ENCODE results near the gene TNRC6C. TPM values are rescaled to one million over a fixed set of nuclear protein-coding genes. Genes with fewer than 3 reads are reported as not detected.

The TNRC6C gene
- polyA plus RNA-seq, 3 donors = 0.38 to 0.80 (median 0.46) TPM

GRCh38 chr17:78110363-78111015 lies 152.0 kb downstream of the TNRC6C start:
- no peak overlapping the region for H3K9ac ChIP-seq (ENCODE audit: insufficient read depth, low read length, poor library complexity, severe bottlenecking)
- H3K4me1 ChIP-seq (ENCODE audit: control insufficient read depth in 1 of 2, insufficient read depth in 2 of 2, low read length in 2 of 2) = peaks cover 16 to 24% of the 10 kb centered on the region in 2 donors
- no peaks in the 10 kb centered on the region for H3K79me2 ChIP-seq (ENCODE audit: insufficient read depth, low read length)
- no peak overlapping the region for H3K4me3 Mint-ChIP-seq
- H3K4me3 ChIP-seq (replicated peaks in 1 of 3; ENCODE audit: low read depth in 2 of 3, low read length in 3 of 3) = no peak overlapping the region
- no peak overlapping the region for H3K27ac ChIP-seq (ENCODE audit: low read depth in 1 of 2, low read length in 2 of 2)
- no peaks in the 10 kb centered on the region for H3K27me3 ChIP-seq (ENCODE audit: control insufficient read depth in 2 of 2, insufficient read depth in 2 of 2, low read length in 2 of 2)
- H3K4me1 Mint-ChIP-seq = peaks cover 26% of the 10 kb centered on the region
- TF ChIP-seq, protein P1, sequence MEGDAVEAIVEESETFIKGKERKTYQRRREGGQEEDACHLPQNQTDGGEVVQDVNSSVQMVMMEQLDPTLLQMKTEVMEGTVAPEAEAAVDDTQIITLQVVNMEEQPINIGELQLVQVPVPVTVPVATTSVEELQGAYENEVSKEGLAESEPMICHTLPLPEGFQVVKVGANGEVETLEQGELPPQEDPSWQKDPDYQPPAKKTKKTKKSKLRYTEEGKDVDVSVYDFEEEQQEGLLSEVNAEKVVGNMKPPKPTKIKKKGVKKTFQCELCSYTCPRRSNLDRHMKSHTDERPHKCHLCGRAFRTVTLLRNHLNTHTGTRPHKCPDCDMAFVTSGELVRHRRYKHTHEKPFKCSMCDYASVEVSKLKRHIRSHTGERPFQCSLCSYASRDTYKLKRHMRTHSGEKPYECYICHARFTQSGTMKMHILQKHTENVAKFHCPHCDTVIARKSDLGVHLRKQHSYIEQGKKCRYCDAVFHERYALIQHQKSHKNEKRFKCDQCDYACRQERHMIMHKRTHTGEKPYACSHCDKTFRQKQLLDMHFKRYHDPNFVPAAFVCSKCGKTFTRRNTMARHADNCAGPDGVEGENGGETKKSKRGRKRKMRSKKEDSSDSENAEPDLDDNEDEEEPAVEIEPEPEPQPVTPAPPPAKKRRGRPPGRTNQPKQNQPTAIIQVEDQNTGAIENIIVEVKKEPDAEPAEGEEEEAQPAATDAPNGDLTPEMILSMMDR (IDR thresholded peaks at IDR 0.05) = no peak
- H3K27ac Mint-ChIP-seq = no peak overlapping the region
- no peak overlapping the region for H3K4me2 ChIP-seq (replicated peaks; ENCODE audit: extremely low read depth, low read length, poor library complexity, severe bottlenecking)
- H2AFZ ChIP-seq (ENCODE audit: insufficient read depth, low read depth, low read length, poor library complexity, severe bottlenecking) = no peak overlapping the region
- peaks cover 0 to 5% (median 0%) of the 10 kb centered on the region in 3 donors for H3K27me3 Mint-ChIP-seq (ENCODE audit: low read depth in 3 of 3)
- peaks cover 73% of the 10 kb centered on the region for H4K20me1 ChIP-seq (ENCODE audit: insufficient read depth, low read length)
- H3K36me3 ChIP-seq (replicated peaks in 1 of 2; ENCODE audit: control insufficient read depth in 1 of 2, insufficient read depth in 2 of 2, low read length in 2 of 2) = peaks cover 61 to 78% of the 10 kb centered on the region in 2 donors
- intact Hi-C loops (cut with micrococcal nuclease) = loop anchor here (5.0 to 10.0 kb wide), 3 partner anchors 62 to 314 kb away; no protein-coding TSS in a partner anchor
- no peak for DNase-seq
- 95% methylated on average over 22 of the region's 22 CpGs for WGBS (ENCODE audit: insufficient coverage)
- H3K36me3 Mint-ChIP-seq = peaks cover 63 to 87% of the 10 kb centered on the region in 2 donors
- no peaks in the 10 kb centered on the region for H3K9me3 ChIP-seq (replicated peaks in 1 of 2; ENCODE audit: control insufficient read depth in 1 of 2, insufficient read depth in 1 of 2, low read length in 2 of 2)
- H3K9me3 Mint-ChIP-seq = peaks cover 0 to 2% (median 0%) of the 10 kb centered on the region in 7 donors

DNA sequence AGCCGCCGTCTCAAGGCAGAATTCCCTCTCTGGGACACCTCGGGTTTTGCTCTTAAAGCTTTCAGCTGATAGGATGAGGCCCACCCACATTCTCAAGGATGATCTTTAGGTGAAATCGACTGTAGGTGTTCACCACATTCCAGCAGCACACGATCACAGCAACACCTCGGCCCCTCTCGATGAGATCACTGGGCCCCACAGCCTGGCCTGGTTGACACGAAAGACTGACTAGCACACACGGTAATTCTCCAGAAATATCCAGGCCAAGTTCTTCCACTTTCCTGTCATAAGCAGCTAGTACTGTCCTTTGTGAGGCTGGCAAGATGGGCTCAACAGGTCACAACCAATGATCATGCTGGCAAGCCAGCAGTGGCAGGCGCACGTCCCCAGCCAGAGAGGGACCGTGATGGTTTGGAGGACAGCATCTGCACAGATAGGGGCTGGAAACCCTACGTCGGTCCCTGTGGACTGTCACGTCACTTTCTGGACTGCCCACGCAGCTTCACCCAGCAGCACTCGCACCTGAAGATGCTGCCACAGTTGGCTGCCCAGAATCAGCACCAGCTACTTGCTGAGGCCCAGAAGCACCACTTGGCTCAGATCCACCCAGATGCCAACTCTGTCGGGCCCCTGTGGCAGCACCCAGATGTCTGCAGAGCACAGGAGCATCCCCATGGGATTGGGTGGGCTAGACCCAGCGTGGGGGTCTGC lies 152.7 kb downstream of the TNRC6C start:
- peaks cover 0 to 2% (median 0%) of the 10 kb centered on the region in 7 donors for H3K9me3 Mint-ChIP-seq
- no peak overlapping the region for H3K27ac ChIP-seq (ENCODE audit: low read depth in 1 of 2, low read length in 2 of 2)
- H3K4me3 ChIP-seq (replicated peaks in 1 of 3; ENCODE audit: low read depth in 2 of 3, low read length in 3 of 3) = no peak overlapping the region
- no peaks in the 10 kb centered on the region for H3K9me3 ChIP-seq (replicated peaks in 1 of 2; ENCODE audit: control insufficient read depth in 1 of 2, insufficient read depth in 1 of 2, low read length in 2 of 2)
- no peak overlapping the region for H3K4me3 Mint-ChIP-seq
- H3K9ac ChIP-seq (ENCODE audit: insufficient read depth, low read length, poor library complexity, severe bottlenecking) = no peak overlapping the region
- no peaks in the 10 kb centered on the region for H3K27me3 ChIP-seq (ENCODE audit: control insufficient read depth in 2 of 2, insufficient read depth in 2 of 2, low read length in 2 of 2)
- intact Hi-C loops (cut with micrococcal nuclease) = loop anchor here (5.0 to 10.0 kb wide), 3 partner anchors 61 to 314 kb away; no protein-coding TSS in a partner anchor
- DNase-seq = no peak
- WGBS (ENCODE audit: insufficient coverage) = 98% methylated on average over 19 of the region's 19 CpGs
- H3K79me2 ChIP-seq (ENCODE audit: insufficient read depth, low read length) = no peaks in the 10 kb centered on the region
- peaks cover 26% of the 10 kb centered on the region for H3K4me1 Mint-ChIP-seq
- peaks cover 16 to 24% of the 10 kb centered on the region in 2 donors for H3K4me1 ChIP-seq (ENCODE audit: control insufficient read depth in 1 of 2, insufficient read depth in 2 of 2, low read length in 2 of 2)
- H3K36me3 ChIP-seq (replicated peaks in 1 of 2; ENCODE audit: control insufficient read depth in 1 of 2, insufficient read depth in 2 of 2, low read length in 2 of 2) = peaks cover 61 to 78% of the 10 kb centered on the region in 2 donors
- no peak overlapping the region for H2AFZ ChIP-seq (ENCODE audit: insufficient read depth, low read depth, low read length, poor library complexity, severe bottlenecking)
- no peak overlapping the region for H3K4me2 ChIP-seq (replicated peaks; ENCODE audit: extremely low read depth, low read length, poor library complexity, severe bottlenecking)
- H3K27me3 Mint-ChIP-seq (ENCODE audit: low read depth in 3 of 3) = peaks cover 0 to 5% (median 0%) of the 10 kb centered on the region in 3 donors
- H4K20me1 ChIP-seq (ENCODE audit: insufficient read depth, low read length) = peaks cover 79% of the 10 kb centered on the region
- TF ChIP-seq, protein P1 (IDR thresholded peaks at IDR 0.05) = no peak
- peak overlapping the region in 2 of 7 donors; percentile 5 to 50 for H3K27ac Mint-ChIP-seq
- peaks cover 63 to 87% of the 10 kb centered on the region in 2 donors for H3K36me3 Mint-ChIP-seq

Measured in CD14-positive monocyte (primary cell).